Osteoblast (primary cell): ENCODE results near the gene DHFR. TPM values are rescaled to one million over a fixed set of nuclear protein-coding genes. Genes with fewer than 3 reads are reported as not detected.

ENCODE experiments used
- DNase-seq: peaks from one replicate; pipeline ENCODE4 v3.0.0; 2011; ENCODE audit warnings: low spot score, mixed read lengths; ENCODE audit not compliant: insufficient read length; ENCODE audit errors: missing footprints
- H2AFZ ChIP-seq: 2 replicates; pipeline ENCODE4 v1.6.0; 2011; ENCODE audit warnings: mild to moderate bottlenecking, low read length
- H3K27ac ChIP-seq: 2 replicates; pipeline ENCODE4 v1.5.1; 2011; ENCODE audit warnings: mild to moderate bottlenecking, low read depth, low read length, moderate library complexity
- H3K27me3 ChIP-seq: 2 replicates; pipeline ENCODE4 v1.6.0; 2012; ENCODE audit warnings: mild to moderate bottlenecking, control low read depth, inconsistent platforms, low read length, moderate library complexity; ENCODE audit not compliant: insufficient read depth
- H3K36me3 ChIP-seq: 2 replicates; pipeline ENCODE4 v1.5.1; 2011; ENCODE audit warnings: mild to moderate bottlenecking, low read length, control low read depth, moderate library complexity; ENCODE audit not compliant: insufficient read depth
- H3K4me1 ChIP-seq: 2 replicates; pipeline ENCODE4 v1.5.1; 2011; ENCODE audit warnings: mild to moderate bottlenecking, low read length, control low read depth, moderate library complexity; ENCODE audit not compliant: insufficient read depth
- H3K4me2 ChIP-seq: 2 replicates; pipeline ENCODE4 v1.6.0; 2011; ENCODE audit warnings: mild to moderate bottlenecking, low read length; ENCODE audit not compliant: insufficient read depth
- H3K4me3 ChIP-seq: fragments of 200-600 bp; sonication (generic); 3 replicates; pipeline ENCODE4 v1.5.1; 2012; ENCODE audit warnings: mild to moderate bottlenecking, low read length, inconsistent platforms; ENCODE audit not compliant: insufficient read depth
- H3K79me2 ChIP-seq: 2 replicates; pipeline ENCODE4 v1.6.0; 2012; ENCODE audit warnings: mild to moderate bottlenecking, low read length, control low read depth, inconsistent platforms; ENCODE audit not compliant: insufficient read depth
- H3K9me3 ChIP-seq: 2 replicates; pipeline ENCODE4 v1.5.1; 2011; ENCODE audit warnings: low read depth, low read length, control low read depth
- H4K20me1 ChIP-seq: 2 replicates; pipeline ENCODE4 v1.6.0; 2012; ENCODE audit warnings: mild to moderate bottlenecking, low read length, control low read depth; ENCODE audit not compliant: insufficient read depth
- total RNA-seq: library from RNA; depleted of rRNA; stranded (reverse); fragments of >200 nt; gene quantifications from 2 replicates; pipeline ENCODE4 v1.2.3, GENCODE V29; 2012
- TF ChIP-seq, protein P1 (sequence below): IDR thresholded peaks from 2 replicates; pipeline ENCODE4 v1.5.1; 2011; ENCODE audit warnings: mild to moderate bottlenecking, low read depth, low read length, moderate library complexity; ENCODE audit errors: extremely low read depth

DHFR gene
- total RNA-seq, 1 donor, result 15.2 TPM

- no peak overlapping the region for H2AFZ ChIP-seq
- no peak overlapping the region for H3K4me2 ChIP-seq
- no peaks in the 10 kb centered on the region for H4K20me1 ChIP-seq
- H3K4me3 ChIP-seq, result no peak overlapping the region
- no peak overlapping the region for H3K27ac ChIP-seq
- H3K4me1 ChIP-seq, result no peaks in the 10 kb centered on the region
- DNase-seq, result no peak
- no peaks in the 10 kb centered on the region for H3K27me3 ChIP-seq
- no peaks in the 10 kb centered on the region for H3K79me2 ChIP-seq
- no peaks in the 10 kb centered on the region for H3K36me3 ChIP-seq
- TF ChIP-seq, protein P1, sequence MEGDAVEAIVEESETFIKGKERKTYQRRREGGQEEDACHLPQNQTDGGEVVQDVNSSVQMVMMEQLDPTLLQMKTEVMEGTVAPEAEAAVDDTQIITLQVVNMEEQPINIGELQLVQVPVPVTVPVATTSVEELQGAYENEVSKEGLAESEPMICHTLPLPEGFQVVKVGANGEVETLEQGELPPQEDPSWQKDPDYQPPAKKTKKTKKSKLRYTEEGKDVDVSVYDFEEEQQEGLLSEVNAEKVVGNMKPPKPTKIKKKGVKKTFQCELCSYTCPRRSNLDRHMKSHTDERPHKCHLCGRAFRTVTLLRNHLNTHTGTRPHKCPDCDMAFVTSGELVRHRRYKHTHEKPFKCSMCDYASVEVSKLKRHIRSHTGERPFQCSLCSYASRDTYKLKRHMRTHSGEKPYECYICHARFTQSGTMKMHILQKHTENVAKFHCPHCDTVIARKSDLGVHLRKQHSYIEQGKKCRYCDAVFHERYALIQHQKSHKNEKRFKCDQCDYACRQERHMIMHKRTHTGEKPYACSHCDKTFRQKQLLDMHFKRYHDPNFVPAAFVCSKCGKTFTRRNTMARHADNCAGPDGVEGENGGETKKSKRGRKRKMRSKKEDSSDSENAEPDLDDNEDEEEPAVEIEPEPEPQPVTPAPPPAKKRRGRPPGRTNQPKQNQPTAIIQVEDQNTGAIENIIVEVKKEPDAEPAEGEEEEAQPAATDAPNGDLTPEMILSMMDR, result no peak
- no peaks in the 10 kb centered on the region for H3K9me3 ChIP-seq
Measured at GRCh38 chr5:80701597-80701996, 46.8 kb upstream of the DHFR start.

DNA sequence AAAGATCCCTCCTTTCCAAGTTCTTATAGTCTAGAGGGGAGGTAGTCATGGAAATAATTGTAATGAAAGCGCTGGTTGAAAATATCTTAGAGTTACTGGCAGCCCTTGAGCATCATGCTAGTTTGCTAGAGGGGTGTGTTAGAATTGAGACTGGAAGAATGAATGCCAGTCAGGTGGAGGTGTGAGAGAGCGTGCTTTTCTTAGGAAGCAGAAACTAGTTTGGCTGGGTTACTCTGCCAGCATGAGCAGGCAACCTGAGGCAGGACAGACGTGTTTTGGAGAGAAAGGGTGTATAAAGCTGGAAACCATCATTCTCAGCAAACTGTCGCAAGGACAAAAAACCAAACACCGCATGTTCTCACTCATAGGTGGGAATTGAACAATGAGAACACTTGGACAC, 43.6 kb upstream of the DHFR start:
- no peaks in the 10 kb centered on the region for H3K36me3 ChIP-seq
- H3K4me2 ChIP-seq, result no peak overlapping the region
- no peak overlapping the region for H3K27ac ChIP-seq
- H3K4me3 ChIP-seq, result no peak overlapping the region
- TF ChIP-seq, protein P1, result no peak
- no peaks in the 10 kb centered on the region for H3K27me3 ChIP-seq
- H3K9me3 ChIP-seq, result no peaks in the 10 kb centered on the region
- H4K20me1 ChIP-seq, result no peaks in the 10 kb centered on the region
- no peaks in the 10 kb centered on the region for H3K4me1 ChIP-seq
- no peak for DNase-seq
- H3K79me2 ChIP-seq, result no peaks in the 10 kb centered on the region
- no peak overlapping the region for H2AFZ ChIP-seq

GRCh38 chr5:80697100-80697499, 42.3 kb upstream of the DHFR start:
- Histone ChIP-seq H3K4me1 (no peaks in the 10 kb centered on the region), H3K27me3 (no peaks in the 10 kb centered on the region), H3K9me3 (no peaks in the 10 kb centered on the region), H2AFZ (no peak overlapping the region), H3K36me3 (no peaks in the 10 kb centered on the region), H3K79me2 (no peaks in the 10 kb centered on the region), H3K27ac (no peak overlapping the region), H3K4me2 (no peak overlapping the region), H4K20me1 (no peaks in the 10 kb centered on the region), H3K4me3 (no peak overlapping the region)
- TF ChIP-seq, protein P1, result no peak
- DNase-seq, result no peak

- Histone ChIP-seq H3K27ac (no peak overlapping the region), H3K79me2 (no peaks in the 10 kb centered on the region), H3K4me1 (no peaks in the 10 kb centered on the region), H3K27me3 (no peaks in the 10 kb centered on the region), H2AFZ (no peak overlapping the region), H3K4me2 (no peak overlapping the region), H3K4me3 (no peak overlapping the region), H4K20me1 (no peaks in the 10 kb centered on the region), H3K9me3 (no peaks in the 10 kb centered on the region), H3K36me3 (no peaks in the 10 kb centered on the region)
- no peak for DNase-seq
- TF ChIP-seq, protein P1, result no peak
Measured at GRCh38 chr5:80696450-80696849, 41.7 kb upstream of the DHFR start.
